ENCODE data around the gene DNAH10. TPM values are rescaled to one million over a fixed set of nuclear protein-coding genes. Genes with fewer than 3 reads are reported as not detected.

The DNAH10 gene
- total RNA-seq, 2 experiments from 2014 or later: 0.11 to 0.19 TPM

DNA sequence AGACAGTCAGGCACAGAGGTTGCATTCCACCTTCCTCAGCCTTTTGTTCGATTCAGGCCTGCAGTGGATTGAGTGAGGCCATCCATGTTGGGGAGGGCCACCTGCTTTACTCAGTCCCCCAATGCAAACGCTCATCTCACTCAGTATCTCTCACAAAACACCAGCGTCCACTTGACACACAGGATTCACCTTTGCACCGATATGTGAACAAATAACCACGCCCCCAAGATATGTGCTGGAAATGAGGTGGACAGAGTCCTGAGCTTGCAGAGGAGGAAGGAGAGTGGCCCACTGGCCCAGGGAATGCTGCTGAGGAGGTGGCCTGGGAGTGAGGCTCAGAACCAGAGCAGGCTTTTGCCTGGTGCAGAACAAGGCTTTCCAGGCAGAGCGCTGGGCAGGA is 60.7 kb downstream of the DNAH10 start:
- H3K27ac ChIP-seq (ENCODE audit: low read depth, low read length, poor library complexity, severe bottlenecking): no peak overlapping the region

DNA sequence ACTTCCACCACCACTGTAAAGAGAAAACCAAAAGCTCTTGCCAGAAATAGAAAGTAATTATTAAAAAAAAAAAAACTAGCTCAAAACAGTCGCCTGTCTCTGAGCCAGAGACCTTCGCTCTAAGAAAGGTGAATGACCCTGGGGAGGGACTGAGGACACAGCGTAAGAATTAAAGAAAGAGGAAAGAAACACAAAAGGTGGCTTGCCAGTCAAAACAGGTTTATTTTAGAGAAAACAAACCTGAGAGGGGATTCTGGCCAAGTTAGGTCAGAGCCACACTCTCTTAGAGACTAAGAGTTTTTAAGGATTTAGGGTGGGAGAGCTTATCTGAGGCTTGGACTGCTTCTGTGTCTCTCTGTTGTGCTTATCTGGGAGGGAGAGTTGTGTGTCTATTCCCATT is 66.0 kb downstream of the DNAH10 start:
- H3K9me2 ChIP-seq (ENCODE audit: insufficient read depth, low read length): no peaks in the 10 kb centered on the region
- no peak overlapping the region for H3K4me2 ChIP-seq (ENCODE audit: low read length)
- H3K79me2 ChIP-seq (ENCODE audit: insufficient read depth, low read depth, low read length): no peaks in the 10 kb centered on the region
- H3K36me3 ChIP-seq (ENCODE audit: insufficient read depth, low read length): no peaks in the 10 kb centered on the region
- intact Hi-C loops (cut with micrococcal nuclease; ENCODE audit: unreplicated experiment): no loop called here
- H3K27ac ChIP-seq (ENCODE audit: low read depth, low read length, poor library complexity, severe bottlenecking): no peak overlapping the region
- BruUV-seq (replicated peaks): no TSS peak
- TF ChIP-seq, protein P1, sequence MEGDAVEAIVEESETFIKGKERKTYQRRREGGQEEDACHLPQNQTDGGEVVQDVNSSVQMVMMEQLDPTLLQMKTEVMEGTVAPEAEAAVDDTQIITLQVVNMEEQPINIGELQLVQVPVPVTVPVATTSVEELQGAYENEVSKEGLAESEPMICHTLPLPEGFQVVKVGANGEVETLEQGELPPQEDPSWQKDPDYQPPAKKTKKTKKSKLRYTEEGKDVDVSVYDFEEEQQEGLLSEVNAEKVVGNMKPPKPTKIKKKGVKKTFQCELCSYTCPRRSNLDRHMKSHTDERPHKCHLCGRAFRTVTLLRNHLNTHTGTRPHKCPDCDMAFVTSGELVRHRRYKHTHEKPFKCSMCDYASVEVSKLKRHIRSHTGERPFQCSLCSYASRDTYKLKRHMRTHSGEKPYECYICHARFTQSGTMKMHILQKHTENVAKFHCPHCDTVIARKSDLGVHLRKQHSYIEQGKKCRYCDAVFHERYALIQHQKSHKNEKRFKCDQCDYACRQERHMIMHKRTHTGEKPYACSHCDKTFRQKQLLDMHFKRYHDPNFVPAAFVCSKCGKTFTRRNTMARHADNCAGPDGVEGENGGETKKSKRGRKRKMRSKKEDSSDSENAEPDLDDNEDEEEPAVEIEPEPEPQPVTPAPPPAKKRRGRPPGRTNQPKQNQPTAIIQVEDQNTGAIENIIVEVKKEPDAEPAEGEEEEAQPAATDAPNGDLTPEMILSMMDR (conservative IDR thresholded peaks at IDR 0.05; ENCODE audit: low read length): no peak
- TF ChIP-seq EZH2phosphoT487 (IDR thresholded peaks at IDR 0.05; ENCODE audit: borderline replicate concordance, low read depth, low read length): no peak
- no peaks in the 10 kb centered on the region for H4K20me1 ChIP-seq (ENCODE audit: insufficient read depth, low read length)
- DNase-seq (ENCODE audit: low spot score): no peak
- no peaks in the 10 kb centered on the region for H3K4me1 ChIP-seq (ENCODE audit: insufficient read depth, low read length, poor library complexity, severe bottlenecking)
- H3K4me3 ChIP-seq (ENCODE audit: low read depth, low read length, poor library complexity, severe bottlenecking): no peak overlapping the region
- CTCF ChIA-PET (ENCODE audit: unreplicated experiment): no interaction called here
- no peaks in the 10 kb centered on the region for H3K9me3 ChIP-seq (ENCODE audit: low read length)
- no peak overlapping the region for H2AFZ ChIP-seq (ENCODE audit: low read length)
- POLR2A ChIA-PET: no interaction called here

More for the DNA sequence above, 60.7 kb downstream of the DNAH10 start:
- CTCF ChIA-PET (ENCODE audit: unreplicated experiment): no interaction called here
- Histone ChIP-seq H3K9me2 (ENCODE audit: insufficient read depth, low read length) (no peaks in the 10 kb centered on the region), H3K4me2 (ENCODE audit: low read length) (no peak overlapping the region), H3K9me3 (ENCODE audit: low read length) (no peaks in the 10 kb centered on the region), H3K4me3 (ENCODE audit: low read depth, low read length, poor library complexity, severe bottlenecking) (no peak overlapping the region), H4K20me1 (ENCODE audit: insufficient read depth, low read length) (no peaks in the 10 kb centered on the region), H3K79me2 (ENCODE audit: insufficient read depth, low read depth, low read length) (no peaks in the 10 kb centered on the region), H3K36me3 (ENCODE audit: insufficient read depth, low read length) (no peaks in the 10 kb centered on the region), H2AFZ (ENCODE audit: low read length) (no peak overlapping the region), H3K4me1 (ENCODE audit: insufficient read depth, low read length, poor library complexity, severe bottlenecking) (no peaks in the 10 kb centered on the region)
- intact Hi-C loops (cut with micrococcal nuclease; ENCODE audit: unreplicated experiment): no loop called here
- no peak for TF ChIP-seq EZH2phosphoT487 (IDR thresholded peaks at IDR 0.05; ENCODE audit: borderline replicate concordance, low read depth, low read length)
- TF ChIP-seq, protein P1 (conservative IDR thresholded peaks at IDR 0.05; ENCODE audit: low read length): no peak
- DNase-seq (ENCODE audit: low spot score): no peak
- no TSS peak for BruUV-seq (replicated peaks)
- POLR2A ChIA-PET: no interaction called here

DNA sequence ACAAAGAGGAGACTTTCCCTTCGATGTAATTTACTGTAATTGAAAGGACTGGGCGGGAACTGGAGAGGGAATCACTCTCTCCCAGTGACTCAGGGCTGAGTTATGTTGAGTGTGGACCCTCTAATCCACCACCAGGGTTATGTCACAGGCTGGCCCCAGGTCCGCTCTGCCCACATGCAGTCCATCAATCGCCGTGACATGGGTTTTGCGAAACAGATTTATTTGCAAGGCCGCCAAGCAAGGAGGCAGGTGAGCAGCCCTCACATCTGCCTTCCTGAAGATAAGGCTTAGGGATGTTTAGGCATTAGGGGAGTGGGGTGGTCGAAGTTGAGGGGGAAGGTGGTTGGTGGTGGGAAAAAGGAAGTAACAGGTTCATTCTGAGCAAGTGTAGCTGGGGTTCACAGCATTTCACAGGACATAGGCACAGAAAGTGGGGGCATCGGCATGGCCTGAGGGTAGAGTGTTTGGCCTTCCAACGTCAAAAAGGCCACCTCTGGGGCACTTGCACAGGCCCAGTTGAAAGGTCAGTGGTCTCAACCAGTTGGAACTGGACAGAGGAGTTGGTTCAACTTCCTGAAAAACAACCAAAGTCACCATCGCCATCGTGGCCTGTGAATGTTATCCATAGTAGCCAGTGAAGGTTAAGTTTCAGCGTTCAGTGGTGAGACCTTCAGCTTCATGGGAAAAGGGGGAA is 66.9 kb downstream of the DNAH10 start:
- H3K27ac ChIP-seq (ENCODE audit: low read depth, low read length, poor library complexity, severe bottlenecking): no peak overlapping the region
- H3K9me3 ChIP-seq (ENCODE audit: low read length): no peaks in the 10 kb centered on the region
- BruUV-seq (replicated peaks): no TSS peak
- intact Hi-C loops (cut with micrococcal nuclease; ENCODE audit: unreplicated experiment): no loop called here
- no peak overlapping the region for H2AFZ ChIP-seq (ENCODE audit: low read length)
- no peaks in the 10 kb centered on the region for H4K20me1 ChIP-seq (ENCODE audit: insufficient read depth, low read length)
- H3K4me1 ChIP-seq (ENCODE audit: insufficient read depth, low read length, poor library complexity, severe bottlenecking): no peaks in the 10 kb centered on the region
- TF ChIP-seq EZH2phosphoT487 (IDR thresholded peaks at IDR 0.05; ENCODE audit: borderline replicate concordance, low read depth, low read length): no peak
- TF ChIP-seq, protein P1 (conservative IDR thresholded peaks at IDR 0.05; ENCODE audit: low read length): no peak
- no peak overlapping the region for H3K4me3 ChIP-seq (ENCODE audit: low read depth, low read length, poor library complexity, severe bottlenecking)
- H3K79me2 ChIP-seq (ENCODE audit: insufficient read depth, low read depth, low read length): no peaks in the 10 kb centered on the region
- H3K36me3 ChIP-seq (ENCODE audit: insufficient read depth, low read length): no peaks in the 10 kb centered on the region
- H3K4me2 ChIP-seq (ENCODE audit: low read length): no peak overlapping the region
- POLR2A ChIA-PET: no interaction called here
- no peak for DNase-seq (ENCODE audit: low spot score)
- CTCF ChIA-PET (ENCODE audit: unreplicated experiment): no interaction called here
- no peaks in the 10 kb centered on the region for H3K9me2 ChIP-seq (ENCODE audit: insufficient read depth, low read length)
